Amygdala (tissue), 56 donors: Measurements from ENCODE around the gene RNF150.
"Not testable (repeated sequence)": the region's sequence is repeated elsewhere in the genome, so short reads cannot be mapped to it uniquely, and the experiment has no call there.

Experiments
- DNase-seq, 56 donors: peaks; one replicate each; lab custom pipeline; 2025; lab: John Stamatoyannopoulos, UW

RNF150 gene

GRCh38 chr4:141133146-141133998 is at the start of gene RNF150:
Gene RNF150, minus strand, starts transcription at chr4:141133469.
- DNase-seq = peak; percentile 11 to 88 (median 68)

DNA sequence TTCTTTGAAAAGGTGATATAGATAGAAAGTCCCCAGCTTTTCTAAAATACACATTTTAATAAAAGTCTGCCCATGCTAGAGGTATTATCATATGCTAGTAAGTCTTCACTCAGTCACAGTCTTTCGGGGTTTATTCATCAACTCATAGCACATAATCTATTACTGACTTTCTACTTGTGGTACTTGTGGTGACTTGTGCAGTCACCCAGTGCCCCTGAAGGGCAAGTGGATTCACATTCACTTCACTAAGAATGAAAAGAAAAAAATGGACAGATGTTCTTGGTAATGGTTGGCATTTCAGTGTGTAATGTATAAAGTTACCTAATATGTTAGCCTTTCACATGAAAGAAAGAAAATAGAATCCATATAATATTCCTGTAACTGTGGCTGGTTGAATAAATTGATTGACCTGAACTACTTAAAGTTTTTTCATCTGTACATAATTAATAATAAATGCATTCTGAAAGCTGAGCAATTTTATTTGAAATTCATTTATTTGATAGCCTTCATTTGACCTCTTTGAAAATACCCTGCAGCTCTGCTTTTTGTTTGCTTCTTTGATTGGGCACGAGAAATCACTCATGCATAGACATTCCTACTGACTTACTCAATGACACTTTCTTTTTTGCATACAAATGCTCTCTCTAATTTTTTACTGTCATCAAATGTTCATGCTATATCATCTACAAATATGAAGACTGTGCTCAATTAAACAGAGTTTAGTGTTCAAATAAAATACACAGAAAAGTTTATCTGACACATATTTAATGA is 47.9 kb upstream of the RNF150 start:
- no peak for DNase-seq

GRCh38 chr4:141179474-141180373 is 46.5 kb upstream of the RNF150 start:
- DNase-seq = no peak

- peak in 1 of 56 donors; percentile 6 for DNase-seq
Observed at GRCh38 chr4:141177171-141177570, 43.9 kb upstream of the RNF150 start.

GRCh38 chr4:141174457-141174856 is 41.2 kb upstream of the RNF150 start:
- DNase-seq = no peak

DNA sequence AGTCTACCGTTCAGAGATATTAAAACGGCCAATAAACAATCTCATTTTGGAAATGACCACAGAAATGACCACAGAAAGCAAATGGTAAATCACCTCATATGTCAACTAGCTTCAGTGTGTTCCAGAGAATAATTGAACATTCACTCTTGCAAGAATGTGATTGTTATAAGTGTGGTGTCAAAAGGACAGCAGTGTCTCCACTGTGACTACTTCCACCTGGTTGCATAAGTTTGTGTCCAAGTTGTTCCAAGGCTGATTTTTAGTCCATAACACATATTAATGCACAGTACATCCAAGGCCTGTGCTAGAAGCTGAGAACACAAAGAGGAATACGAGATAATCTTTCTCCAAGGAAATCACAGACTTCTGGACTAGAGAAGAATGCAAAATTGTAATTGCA is 37.4 kb upstream of the RNF150 start:
- no peak for DNase-seq

DNA sequence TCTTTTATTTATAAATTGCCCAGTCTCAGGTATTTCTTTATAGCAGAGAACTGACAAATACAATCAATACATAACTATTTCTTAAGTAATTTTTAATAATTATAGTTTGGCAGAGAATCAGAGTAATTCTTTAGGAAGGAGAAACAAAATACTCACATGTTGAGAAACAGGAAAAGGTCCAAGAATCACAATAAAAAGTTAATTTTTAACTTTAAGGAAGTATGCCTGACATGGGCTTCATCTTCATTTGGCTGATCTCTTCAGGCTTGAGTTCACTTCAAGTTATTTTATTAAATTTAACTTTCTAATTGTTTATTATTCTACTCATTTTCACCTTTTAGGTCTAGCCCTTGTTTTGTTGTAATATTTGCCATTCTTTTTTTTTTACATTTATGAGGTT is 36.1 kb upstream of the RNF150 start:
- DNase-seq = no peak

GRCh38 chr4:141165001-141165400 is 31.7 kb upstream of the RNF150 start:
- DNase-seq = not testable (repeated sequence)

DNA sequence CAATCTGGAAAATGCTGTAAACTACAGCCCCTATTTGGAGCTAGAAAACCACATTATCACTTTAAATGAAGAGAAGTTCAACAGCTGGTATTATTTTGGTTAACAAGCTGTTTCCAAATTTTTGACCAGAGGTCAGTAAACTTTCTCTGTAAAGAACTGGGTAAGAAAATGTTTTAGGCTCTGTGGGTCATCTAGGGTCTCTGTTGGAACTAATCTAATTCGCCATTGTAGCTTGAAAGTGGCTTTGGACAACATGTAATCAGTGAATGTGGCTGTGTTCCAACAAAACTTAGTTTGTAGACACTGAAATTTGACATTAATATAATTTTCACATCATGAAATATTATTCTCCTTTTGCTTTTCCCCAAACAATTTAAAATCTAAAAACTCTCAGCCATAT is 25.8 kb upstream of the RNF150 start:
- DNase-seq = no peak

GRCh38 chr4:141158219-141158618 is 24.9 kb upstream of the RNF150 start:
- no peak for DNase-seq

- DNase-seq = no peak
Observed at GRCh38 chr4:141155586-141155985, 22.3 kb upstream of the RNF150 start.

GRCh38 chr4:141154725-141155124 is 21.5 kb upstream of the RNF150 start:
- no peak for DNase-seq

DNA sequence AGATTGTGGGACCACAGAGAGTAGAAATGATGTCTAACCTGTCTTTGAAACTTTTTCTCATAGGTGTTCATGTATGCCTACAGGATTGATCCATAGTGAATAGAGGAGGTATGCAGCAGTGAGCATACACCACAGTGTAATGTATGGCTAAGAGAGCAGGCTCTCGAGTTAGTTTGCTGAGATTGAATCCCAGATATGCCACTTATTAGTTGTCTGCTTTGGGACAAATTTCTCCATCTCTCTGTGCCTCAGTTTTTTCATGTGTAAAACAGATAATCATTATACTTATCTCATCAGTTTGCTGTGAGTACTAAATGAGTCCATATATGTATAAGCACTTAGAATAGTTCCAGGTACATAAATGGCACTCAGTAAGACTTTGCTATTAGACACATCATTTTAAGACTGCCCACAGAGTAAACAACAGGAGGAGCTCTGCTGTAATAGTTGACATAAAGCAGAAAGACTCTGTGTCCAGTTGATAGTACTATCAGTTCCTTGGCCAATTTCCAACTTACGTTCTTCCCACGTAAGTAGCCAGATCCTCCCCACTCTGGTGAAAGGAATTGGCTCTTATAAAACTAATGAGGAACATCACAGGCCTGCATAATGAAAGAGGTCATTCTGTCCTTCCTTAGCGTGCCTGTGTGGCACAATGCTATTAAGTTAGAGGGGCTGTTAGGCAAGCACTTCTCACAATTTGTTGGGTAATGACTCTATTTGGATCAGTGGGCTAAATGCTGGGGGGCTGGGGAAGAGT is 20.7 kb upstream of the RNF150 start:
- DNase-seq = no peak

GRCh38 chr4:141144207-141144606 is 10.9 kb upstream of the RNF150 start:
- no peak for DNase-seq

- no peak for DNase-seq
Observed at GRCh38 chr4:141142423-141142822, 9.2 kb upstream of the RNF150 start.

GRCh38 chr4:141140391-141141200 is 7.3 kb upstream of the RNF150 start:
- no peak for DNase-seq

- peak in 2 of 56 donors; percentile 6 to 24 for DNase-seq
Observed at GRCh38 chr4:141133999-141134995, 1.0 kb upstream of the RNF150 start.

DNA sequence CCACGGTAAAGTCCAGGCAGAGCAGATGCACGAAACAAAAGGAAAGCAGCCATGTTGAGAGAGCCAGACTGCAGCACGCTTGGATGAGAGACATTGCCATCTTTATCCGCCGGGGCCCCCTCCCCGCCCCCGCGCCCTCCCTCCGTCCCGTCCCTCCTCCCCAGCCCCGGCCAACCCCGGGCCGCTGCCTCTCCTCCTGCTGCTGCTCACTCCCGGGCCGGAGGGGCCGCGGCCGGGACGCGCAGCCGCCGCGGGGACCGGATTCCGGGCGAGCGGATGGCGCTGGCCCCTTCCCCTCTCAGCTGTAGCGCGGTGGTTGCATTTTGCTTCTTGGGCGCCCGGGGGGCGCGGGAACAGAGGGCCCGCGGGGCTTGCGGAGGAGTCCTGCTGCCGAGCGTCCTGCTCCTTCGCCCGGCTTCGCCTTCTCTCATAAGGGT is 542 bp downstream of the RNF150 start:
- peak in 34 of 56 donors; percentile 3 to 68 (median 29) for DNase-seq
